NCI-H1417 treated with DMSO at 0.1 percent for 48 hours (cell line): ENCODE results near the gene JAKMIP3.

Experiments
- DNase-seq: peaks from one replicate; lab custom pipeline; 2025; lab: John Stamatoyannopoulos, UW

The JAKMIP3 gene

GRCh38 chr10:132097609-132098377 lies 32.0 kb downstream of the JAKMIP3 start:
- no peak for DNase-seq

- no peak for DNase-seq
Observed at GRCh38 chr10:132098539-132099388, 33.0 kb downstream of the JAKMIP3 start.

DNA sequence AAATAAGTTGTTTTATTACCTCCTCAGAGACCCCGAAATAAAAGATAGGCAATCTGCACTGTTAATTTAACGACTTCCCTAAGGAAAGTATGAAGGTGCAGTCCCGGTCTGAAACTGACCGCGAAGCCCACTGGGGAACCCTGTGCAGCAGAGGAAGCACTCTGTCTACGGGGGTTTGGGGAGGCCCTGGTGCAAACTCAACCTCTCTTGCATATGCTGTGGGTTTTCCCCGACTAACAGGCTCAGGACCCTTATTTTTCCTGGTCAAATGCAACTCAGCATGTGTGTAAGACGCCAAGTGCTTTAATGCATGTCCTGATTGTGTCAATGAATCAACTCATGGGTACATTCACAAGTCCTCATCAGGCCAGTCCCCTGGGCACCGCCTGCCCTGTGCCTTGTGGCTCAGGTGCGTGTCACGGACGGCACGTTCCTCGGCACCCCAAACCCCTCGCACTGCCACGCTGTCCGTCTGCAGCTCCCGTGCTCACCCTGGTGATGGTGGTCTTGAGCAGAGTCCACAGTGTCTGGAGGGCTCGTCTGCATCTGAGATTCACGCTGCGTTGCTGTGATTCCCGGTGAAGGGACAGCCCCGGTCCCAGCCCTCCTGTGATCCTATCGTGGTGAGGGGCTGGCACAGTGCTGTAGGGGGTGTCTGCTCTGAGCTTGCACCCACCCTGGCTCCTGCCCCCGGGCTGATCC lies 33.8 kb downstream of the JAKMIP3 start:
- no peak for DNase-seq

DNA sequence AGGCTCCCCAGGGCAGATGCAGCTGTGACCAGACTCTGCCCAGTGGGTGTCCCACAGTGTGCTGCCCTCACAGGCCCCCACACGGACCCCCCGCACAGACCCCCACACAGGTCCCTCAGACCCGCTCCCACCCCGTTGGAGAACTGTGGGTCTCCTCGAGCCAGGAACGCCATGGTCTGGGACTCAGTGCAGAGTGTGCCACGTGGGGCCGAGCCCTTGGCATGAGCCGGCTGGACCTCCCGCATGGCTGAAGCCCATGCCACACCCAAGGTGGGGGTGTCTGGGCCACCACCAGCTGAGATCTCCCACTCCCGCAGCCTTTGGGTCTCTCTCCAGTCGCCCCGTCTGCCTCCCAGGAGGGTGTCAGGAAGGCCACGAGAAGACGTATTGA lies 34.3 kb downstream of the JAKMIP3 start:
- DNase-seq, result no peak

- no peak for DNase-seq
Observed at GRCh38 chr10:132100556-132101349, 35.0 kb downstream of the JAKMIP3 start.

DNA sequence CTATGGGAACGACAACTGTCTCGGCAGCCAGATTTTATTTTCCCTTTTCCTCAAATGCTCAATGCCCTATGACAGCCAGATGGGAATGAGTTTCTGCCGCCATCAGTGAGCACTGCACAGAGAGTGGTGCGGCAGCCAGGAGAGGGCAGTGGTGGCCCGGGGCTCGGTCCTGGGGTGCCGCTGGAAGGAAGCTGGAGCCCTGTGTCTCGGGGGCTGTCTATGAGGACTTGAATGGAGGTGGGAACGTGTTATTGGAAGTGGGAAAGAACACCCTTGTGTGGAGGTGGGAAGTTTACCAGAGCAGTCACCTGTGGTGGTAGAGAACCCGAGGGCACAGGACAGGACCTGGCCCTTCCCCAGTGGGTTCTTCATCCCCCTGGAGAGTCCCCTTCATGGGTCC lies 35.8 kb downstream of the JAKMIP3 start:
- no peak for DNase-seq

- DNase-seq, result no peak
Observed at GRCh38 chr10:132102071-132102716, 36.4 kb downstream of the JAKMIP3 start.

- DNase-seq, result no peak
Observed at GRCh38 chr10:132102717-132103110, 37.0 kb downstream of the JAKMIP3 start.

- no peak for DNase-seq
Observed at GRCh38 chr10:132103116-132103910, 37.6 kb downstream of the JAKMIP3 start.

DNA sequence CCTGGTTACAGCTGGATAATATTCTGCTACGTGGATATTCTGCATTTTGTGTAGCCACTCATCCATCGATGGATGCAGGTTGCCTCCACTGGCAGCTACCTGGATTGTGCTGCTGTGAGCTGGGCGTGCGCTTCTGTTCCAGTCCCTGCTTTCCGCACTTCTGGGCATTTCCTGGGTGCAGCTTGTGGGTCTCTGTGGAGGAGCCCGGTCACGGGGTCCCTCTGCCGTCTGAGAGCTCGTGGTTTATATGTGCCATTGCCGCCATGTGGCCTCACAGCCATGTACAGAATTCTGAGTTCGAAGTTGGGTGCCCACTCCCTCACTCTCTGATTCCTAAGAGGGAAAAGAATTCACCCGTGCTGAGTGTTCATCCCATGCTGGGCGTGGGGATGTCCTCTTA lies 38.3 kb downstream of the JAKMIP3 start:
- DNase-seq, result no peak

GRCh38 chr10:132104471-132105301 lies 38.9 kb downstream of the JAKMIP3 start:
- DNase-seq, result no peak

GRCh38 chr10:132105302-132105995 lies 39.7 kb downstream of the JAKMIP3 start:
- no peak for DNase-seq

DNA sequence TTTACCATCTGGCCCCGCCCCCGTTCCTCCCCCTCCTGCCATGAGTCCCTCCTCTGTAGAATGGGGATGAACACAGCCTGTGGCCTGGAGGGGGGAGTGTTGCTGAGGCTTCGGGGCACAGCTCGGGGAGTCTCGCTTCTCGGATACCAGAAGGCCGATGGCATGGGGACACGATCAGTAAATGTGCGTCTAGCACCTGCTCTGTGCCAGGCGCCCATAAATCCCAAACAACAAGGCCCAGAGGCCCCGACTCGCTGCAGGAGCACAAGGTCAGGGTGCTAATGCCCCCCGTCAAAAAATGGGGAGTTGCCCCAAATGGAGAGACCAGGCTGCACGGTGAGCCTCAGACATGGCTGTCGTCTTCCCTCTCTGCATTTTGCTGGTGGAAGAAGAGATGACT lies 40.7 kb downstream of the JAKMIP3 start:
- no peak for DNase-seq

GRCh38 chr10:132107186-132107948 lies 41.6 kb downstream of the JAKMIP3 start:
- no peak for DNase-seq

GRCh38 chr10:132107949-132108877 lies 42.5 kb downstream of the JAKMIP3 start:
- DNase-seq, result no peak

DNA sequence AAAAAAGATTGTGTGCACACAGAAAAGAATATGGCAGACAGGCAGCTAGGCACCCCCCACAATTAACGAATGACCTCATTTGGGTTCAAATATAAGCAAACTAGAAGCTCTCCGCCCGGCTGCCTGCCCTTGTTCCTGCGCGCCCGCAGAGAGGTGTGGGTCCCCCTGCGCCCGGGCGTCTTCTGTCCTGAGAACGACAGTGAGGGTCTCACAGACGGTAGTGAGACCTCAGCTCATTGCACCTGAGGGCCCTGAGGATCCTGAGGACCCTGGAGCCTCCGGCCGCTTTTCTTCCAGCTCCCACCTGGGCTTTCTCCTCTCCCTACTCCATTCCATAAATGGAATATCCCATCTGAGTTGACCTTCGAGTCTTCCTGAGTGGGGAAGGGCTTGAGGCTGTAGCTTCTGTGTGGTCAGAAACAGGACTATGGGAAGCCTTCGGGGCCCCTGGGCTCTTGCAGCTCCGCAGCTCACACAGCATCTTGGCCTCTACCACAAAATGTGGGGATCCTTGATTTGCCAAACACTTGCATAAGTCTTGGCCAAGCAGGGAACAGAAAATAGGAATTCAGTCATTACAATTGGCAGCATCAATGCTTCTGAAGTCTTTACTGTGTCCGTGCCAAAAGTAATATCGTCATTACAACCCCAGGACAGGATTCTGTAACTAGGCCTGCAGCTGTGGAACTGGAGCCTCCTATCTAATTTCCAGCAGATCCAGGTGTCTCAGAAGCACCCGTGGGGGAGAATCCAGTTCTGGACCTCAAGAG lies 43.8 kb downstream of the JAKMIP3 start:
- DNase-seq, result no peak
